Stimulated activated CD4-positive, alpha-beta T cell treated with anti-CD3 and anti-CD28 coated beads, Interleukin-4, amount 100 ng/mL, for 48 hours (primary cell): ENCODE results near the gene MAMSTR.
A peak's percentile ranks its signal among the peaks of the same experiment; 100 is the strongest.
"Not testable (repeated sequence)": the region's sequence is repeated elsewhere in the genome, so short reads cannot be mapped to it uniquely, and the experiment has no call there.

Experiments used
- DNase-seq, 2 donors: peaks; one replicate each; pipeline ENCODE4 v3.0.0-alpha.2; 2020; ENCODE audit warnings: low read depth in 2 of 2

The MAMSTR gene

GRCh38 chr19:48687776-48688175 lies 31.7 kb downstream of the MAMSTR start:
- no peak for DNase-seq

- DNase-seq = not testable (repeated sequence)
These were observed 32.9 kb downstream of the MAMSTR start for GRCh38 chr19:48686637-48687036.

GRCh38 chr19:48686088-48686487 lies 33.4 kb downstream of the MAMSTR start:
- no peak for DNase-seq

- no peak for DNase-seq
These were observed 33.9 kb downstream of the MAMSTR start for GRCh38 chr19:48685583-48685982.

- peak; percentile 8 to 18 for DNase-seq
These were observed 36.2 kb downstream of the MAMSTR start for GRCh38 chr19:48683349-48683748.

GRCh38 chr19:48681127-48681470 lies 38.4 kb downstream of the MAMSTR start:
- no peak for DNase-seq

GRCh38 chr19:48680436-48681126 lies 38.9 kb downstream of the MAMSTR start:
- no peak for DNase-seq

GRCh38 chr19:48680006-48680405 lies 39.5 kb downstream of the MAMSTR start:
- DNase-seq = not testable (repeated sequence)

- DNase-seq = no peak
These were observed 41.3 kb downstream of the MAMSTR start for GRCh38 chr19:48678201-48678600.

- no peak for DNase-seq
These were observed 42.6 kb downstream of the MAMSTR start for GRCh38 chr19:48676887-48677286.

- no peak for DNase-seq
These were observed 43.0 kb downstream of the MAMSTR start for GRCh38 chr19:48676487-48676886.

- DNase-seq = peak; percentile 61 to 65
These were observed 44.4 kb downstream of the MAMSTR start for GRCh38 chr19:48674921-48675824.

- DNase-seq = no peak
These were observed 45.2 kb downstream of the MAMSTR start for GRCh38 chr19:48674216-48674809.

- DNase-seq = no peak
These were observed 46.0 kb downstream of the MAMSTR start for GRCh38 chr19:48673436-48674100.

- no peak for DNase-seq
These were observed 46.5 kb downstream of the MAMSTR start, which contains the start of gene NTN5 for GRCh38 chr19:48672994-48673393. NTN5 (minus strand) TSS chr19:48673017; CDS start chr19:48670986, 2,031 bp downstream.

GRCh38 chr19:48671446-48671995 lies 48.0 kb downstream of the MAMSTR start:
- DNase-seq = no peak

GRCh38 chr19:48670699-48671445 lies 48.7 kb downstream of the MAMSTR start:
- DNase-seq = no peak

GRCh38 chr19:48669903-48670668 lies 49.4 kb downstream of the MAMSTR start:
- no peak for DNase-seq

GRCh38 chr19:48668761-48669160 lies 50.8 kb downstream of the MAMSTR start:
- DNase-seq = no peak

GRCh38 chr19:48668332-48668731 lies 51.2 kb downstream of the MAMSTR start:
- no peak for DNase-seq
